Right lobe of liver (tissue), 6 donors: Measurements from ENCODE around the gene DDIT4. TPM values are rescaled to one million over a fixed set of nuclear protein-coding genes. Genes with fewer than 3 reads are reported as not detected.
"Not testable (repeated sequence)": the region's sequence is repeated elsewhere in the genome, so short reads cannot be mapped to it uniquely, and the experiment has no call there.

Experiments
- ATAC-seq, 4 donors: fragments of 200-7000 bp; cut with Tn5 transposase; one replicate each; pipeline ENCODE4 v1.9.1; 2020; ENCODE audit warnings: mild to moderate bottlenecking in 4 of 4, moderate library complexity in 4 of 4
- DNase-seq, 3 donors: peaks; one replicate each; pipeline ENCODE4 v3.0.0-alpha.2; 2020
- H3K27ac ChIP-seq, 3 donors: fragments of 200-600 bp; one replicate each; pipeline ENCODE4 v1.8.0; 2022
- H3K27me3 ChIP-seq, 2 donors: fragments of 200-600 bp; one replicate each; pipeline ENCODE4 v1.8.0; 2022
- H3K36me3 ChIP-seq, 4 donors: fragments of 200-600 bp; sonication (generic) in 1 of 4; one replicate each; pipeline versions ENCODE4 v1.5.1 to v1.8.0; 2017 to 2022; ENCODE audit warnings: control low read depth in 1 of 4
- H3K4me1 ChIP-seq, 4 donors: fragments of 200-600 bp; sonication (generic) in 1 of 4; one replicate each; pipeline versions ENCODE4 v1.5.1 to v1.8.0; 2017 to 2022; ENCODE audit warnings: control low read depth in 1 of 4
- H3K4me3 ChIP-seq, 3 donors: fragments of 200-600 bp; one replicate each; pipeline ENCODE4 v1.8.0; 2022
- H3K9me3 ChIP-seq, 4 donors: fragments of 200-600 bp; sonication (generic) in 1 of 4; one replicate each; pipeline versions ENCODE4 v1.5.1 to v1.8.0; 2017 to 2022; ENCODE audit warnings: control low read depth in 1 of 4
- CTCF ChIP-seq, 4 donors: fragments of 200-600 bp in 3 of 4; fragments of 450-650 bp in 1 of 4; IDR thresholded peaks; one replicate each; pipeline versions ENCODE4 v1.5.1 to v1.8.0; 2016 to 2022; ENCODE audit warnings: antibody characterized with exemption in 4 of 4, mild to moderate bottlenecking in 2 of 4
- POLR2A ChIP-seq: fragments of 450-650 bp; IDR thresholded peaks from one replicate; pipeline ENCODE4 v1.6.1; 2017; ENCODE audit warnings: antibody characterized with exemption, mild to moderate bottlenecking
- WGBS: methylation state at CpG from one replicate; pipeline ENCODE4 v1.1.6; 2018; ENCODE audit warnings: low coverage, low lambda C conversion rate; ENCODE audit not compliant: insufficient coverage; ENCODE audit errors: missing lambda C conversion rate; 5-methylcytosine and 5-hydroxymethylcytosine counted together
- intact Hi-C, 2 donors: fragments of 100-400 bp; cut with DNase I; formaldehyde crosslinking; loops; one replicate each; pipeline versions ENCODE4 v1.11.2 to v1.14.1; 2022
- total RNA-seq, 6 experiments: library from RNA; depleted of rRNA in 2 of 6; stranded (reverse); fragments of >200 nt in 2 of 6; fragmentation: NEBNext Ultra II Directional in 3 of 6; extraction: Animal tissue kit (Norgen Biotek cat#: 25700) in 3 of 6; gene quantifications; one replicate each; pipeline versions ENCODE4 v1.1.0 to v1.2.4, GENCODE V29; 2016 to 2023
- donor health status: DM: no; HTN: yes; CAD: no.
- donor health status: DM: no; HTN: no; CAD: no.
- donor health status: DM: no; HTN: no; CAD: no.
- donor health status: DM: no; HTN: yes; CAD: no.
- donor health status: DM: no; HTN: yes; CAD: no.

Gene DDIT4
- total RNA-seq, 6 experiments from 2014 or later: 51.7 to 180 (median 143) TPM

DNA sequence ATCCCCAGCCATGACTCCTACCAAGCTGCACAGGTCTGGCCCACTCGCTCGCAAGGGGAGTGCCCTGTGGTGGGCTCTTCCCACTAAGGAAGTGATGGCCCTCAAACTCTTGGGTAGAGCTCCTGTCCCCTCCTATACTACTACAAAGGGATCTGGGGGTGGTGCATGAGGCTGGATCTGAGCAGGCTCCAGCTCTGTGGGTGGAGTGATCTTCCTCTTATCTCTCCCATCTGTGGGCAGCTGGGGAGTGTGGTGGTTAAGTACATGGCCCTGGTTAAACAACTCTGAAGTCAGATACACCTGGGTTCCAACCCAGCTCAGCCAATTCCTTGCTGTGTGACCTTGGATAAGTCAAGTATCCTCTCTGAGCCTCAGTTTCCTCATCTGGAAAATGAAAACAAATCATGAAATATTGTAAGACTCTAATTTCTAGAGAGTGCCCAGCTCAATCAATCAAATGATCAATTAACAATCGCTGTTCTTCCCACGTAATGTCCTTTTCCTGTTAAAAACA is 17.4 kb downstream of the DDIT4 start:
- no peaks in the 10 kb centered on the region for H3K27me3 ChIP-seq
- TF ChIP-seq CTCF (IDR thresholded peaks at IDR 0.05): no peak
- no peak for TF ChIP-seq POLR2A
- no peak overlapping the region for H3K4me3 ChIP-seq
- intact Hi-C loops: no loop called here
- DNase-seq: no peak
- no peak overlapping the region for H3K27ac ChIP-seq
- no peaks in the 10 kb centered on the region for H3K36me3 ChIP-seq
- 94% methylated on average over 2 of the region's 4 CpGs for WGBS
- H3K9me3 ChIP-seq: no peaks in the 10 kb centered on the region
- no peak for ATAC-seq
- H3K4me1 ChIP-seq: no peaks in the 10 kb centered on the region

- no peaks in the 10 kb centered on the region for H3K4me1 ChIP-seq
- no peak overlapping the region for H3K27ac ChIP-seq
- peaks cover 0 to 1% of the 10 kb centered on the region in 2 donors for H3K27me3 ChIP-seq
- WGBS: 78% methylated on average over 3 of the region's 6 CpGs
- peak in 1 of 4 donors; percentile 51 for ATAC-seq
- H3K4me3 ChIP-seq: no peak overlapping the region
- no peaks in the 10 kb centered on the region for H3K36me3 ChIP-seq
- no peaks in the 10 kb centered on the region for H3K9me3 ChIP-seq
- intact Hi-C loops: no loop called here
- no peak for TF ChIP-seq CTCF (IDR thresholded peaks at IDR 0.05)
- TF ChIP-seq POLR2A: no peak
- no peak for DNase-seq
Observed at GRCh38 chr10:72292223-72292691, 18.5 kb downstream of the DDIT4 start.

GRCh38 chr10:72295330-72295910 is 21.7 kb downstream of the DDIT4 start:
- WGBS: 89% methylated on average over 6 of the region's 8 CpGs
- Histone ChIP-seq H3K9me3 (no peaks in the 10 kb centered on the region), H3K4me3 (no peak overlapping the region), H3K4me1 (peaks cover 0 to 3% (median 0%) of the 10 kb centered on the region in 4 donors), H3K36me3 (no peaks in the 10 kb centered on the region), H3K27ac (no peak overlapping the region), H3K27me3 (peaks cover 0 to 5% of the 10 kb centered on the region in 2 donors)
- ATAC-seq (no peak), DNase-seq (no peak)
- intact Hi-C loops: no loop called here
- TF ChIP-seq CTCF (IDR thresholded peaks at IDR 0.05): no peak

DNA sequence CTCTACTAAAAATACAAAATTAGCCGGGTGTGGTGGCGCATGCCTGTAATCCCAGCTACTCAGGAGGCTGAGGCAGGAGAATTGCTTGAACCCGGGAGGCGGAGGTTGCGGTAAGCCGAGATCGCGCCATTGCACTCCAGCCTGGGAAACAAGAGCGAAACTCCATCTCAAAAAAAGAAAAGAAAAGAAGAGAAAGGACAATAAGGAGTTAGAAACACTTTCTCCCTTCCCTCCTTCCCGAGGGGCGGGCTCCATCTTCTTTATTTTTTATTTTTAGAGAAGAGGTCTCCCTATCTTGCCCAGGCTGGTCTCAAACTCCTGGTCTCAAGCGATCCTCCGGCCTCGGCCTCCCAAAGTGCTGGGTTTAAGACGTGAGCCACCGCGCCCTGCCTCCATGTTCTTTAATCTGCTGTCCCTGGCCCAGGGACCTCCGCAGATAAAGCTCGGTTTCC is 23.1 kb downstream of the DDIT4 start:
- H3K36me3 ChIP-seq, DNase-seq, H3K27me3 ChIP-seq, intact Hi-C loops, H3K9me3 ChIP-seq, H3K4me1 ChIP-seq, ATAC-seq: not testable (repeated sequence)
- Histone ChIP-seq H3K4me3 (peak overlapping the region in 1 of 3 donors; percentile 64), H3K27ac (peak overlapping the region; percentile 12 to 85 (median 78))
- WGBS: 61% methylated on average over 14 of the region's 19 CpGs
- peak; percentile 59 for TF ChIP-seq POLR2A

DNA sequence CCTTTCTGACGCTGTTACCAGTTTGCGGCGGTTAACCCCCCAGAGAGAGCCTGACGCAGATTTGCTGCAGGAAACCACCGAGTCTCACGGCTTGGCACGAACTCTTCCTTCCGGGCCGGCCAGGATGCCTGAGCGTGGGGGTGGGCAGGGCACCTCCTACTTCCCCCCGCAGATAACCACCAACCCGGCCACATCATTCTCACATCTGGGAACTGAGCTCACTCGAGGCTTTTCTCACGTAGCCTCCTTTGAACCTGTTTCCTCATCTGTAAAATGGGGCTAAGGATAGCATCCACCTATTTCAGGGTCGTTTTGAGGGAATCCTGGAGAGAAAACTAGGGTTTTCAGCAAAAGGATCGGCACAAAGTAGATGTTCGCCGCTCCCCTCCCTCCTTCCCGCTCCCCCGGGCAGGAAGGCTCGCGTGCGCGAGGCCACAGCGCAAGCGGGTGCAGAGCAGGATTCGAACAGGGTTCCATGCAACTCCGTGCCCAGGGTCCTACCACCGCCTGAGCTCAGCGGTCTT is 23.6 kb downstream of the DDIT4 start:
- peak; percentile 79 to 86 (median 84) for DNase-seq
- Histone ChIP-seq H3K9me3 (no peaks in the 10 kb centered on the region), H3K4me1 (peaks cover 0 to 3% (median 0%) of the 10 kb centered on the region in 4 donors), H3K36me3 (no peaks in the 10 kb centered on the region), H3K27ac (peak overlapping the region; percentile 78 to 85 (median 79)), H3K27me3 (peaks cover 0 to 5% of the 10 kb centered on the region in 2 donors), H3K4me3 (peak overlapping the region; percentile 20 to 64 (median 49))
- 20% methylated on average over 19 of the region's 30 CpGs for WGBS
- intact Hi-C loops: no loop called here
- ATAC-seq: peak; percentile 67 to 74 (median 68)
- no peak for TF ChIP-seq POLR2A
- no peak for TF ChIP-seq CTCF (IDR thresholded peaks at IDR 0.05)
